GM23248 (cell line): ENCODE results near the gene RSPH1. TPM values are rescaled to one million over a fixed set of nuclear protein-coding genes. Genes with fewer than 3 reads are reported as not detected.

Experiments
- DNase-seq: peaks from one replicate; pipeline ENCODE4 v3.0.0-alpha.2; 2015
- H2AFZ ChIP-seq: fragments of 200-600 bp; sonication (generic); 2 replicates; pipeline ENCODE4 v1.6.1; 2016; ENCODE audit warnings: antibody characterized with exemption
- H3F3A ChIP-seq: fragments of 200-600 bp; sonication (generic); 2 replicates; pipeline ENCODE4 v1.6.1; 2016; ENCODE audit warnings: mild to moderate bottlenecking, antibody characterized with exemption, mixed run types; ENCODE audit not compliant: insufficient read depth
- H3K27ac ChIP-seq: fragments of 200-600 bp; sonication (generic); 2 replicates; pipeline ENCODE4 v1.5.1; 2016; ENCODE audit warnings: mild to moderate bottlenecking
- H3K27me3 ChIP-seq: fragments of 200-600 bp; sonication (generic); replicated peaks from 2 replicates; pipeline ENCODE4 v1.6.1; 2016; ENCODE audit warnings: mild to moderate bottlenecking; ENCODE audit not compliant: insufficient read depth
- H3K36me3 ChIP-seq: fragments of 200-600 bp; sonication (generic); 2 replicates; pipeline ENCODE4 v1.6.1; 2016; ENCODE audit warnings: low read depth, mild to moderate bottlenecking
- H3K4me1 ChIP-seq: fragments of 200-600 bp; sonication (generic); 2 replicates; pipeline ENCODE4 v1.6.1; 2016; ENCODE audit warnings: mild to moderate bottlenecking; ENCODE audit not compliant: insufficient read depth
- H3K4me2 ChIP-seq: fragments of 200-600 bp; sonication (generic); one replicate; pipeline ENCODE4 v1.6.1; 2016; ENCODE audit warnings: mild to moderate bottlenecking; ENCODE audit not compliant: unreplicated experiment
- H3K4me3 ChIP-seq: fragments of 200-600 bp; sonication (generic); 2 replicates; pipeline ENCODE4 v1.5.1; 2016; ENCODE audit warnings: mild to moderate bottlenecking
- H3K79me2 ChIP-seq: fragments of 200-600 bp; sonication (generic); 2 replicates; pipeline ENCODE4 v1.6.1; 2016; ENCODE audit warnings: mild to moderate bottlenecking; ENCODE audit not compliant: insufficient read depth
- H3K9ac ChIP-seq: fragments of 200-600 bp; sonication (generic); 2 replicates; pipeline ENCODE4 v1.6.1; 2016; ENCODE audit warnings: mild to moderate bottlenecking
- H3K9me2 ChIP-seq: fragments of 200-600 bp; sonication (generic); 2 replicates; pipeline ENCODE4 v1.6.1; 2016; ENCODE audit warnings: mixed run types, mild to moderate bottlenecking, moderate library complexity; ENCODE audit not compliant: insufficient read depth
- H3K9me3 ChIP-seq: fragments of 200-600 bp; sonication (generic); one replicate; pipeline ENCODE4 v1.6.1; 2017; ENCODE audit warnings: low read depth
- H4K20me1 ChIP-seq: fragments of 200-600 bp; sonication (generic); 2 replicates; pipeline ENCODE4 v1.6.0; 2016; ENCODE audit not compliant: insufficient read depth
- EZH2 ChIP-seq: fragments of 200-600 bp; sonication (generic); IDR thresholded peaks from 2 replicates; pipeline ENCODE4 v1.6.1; 2018; ENCODE audit warnings: antibody characterized with exemption, mild to moderate bottlenecking; ENCODE audit not compliant: insufficient read depth, poor library complexity, severe bottlenecking
- EZH2phosphoT487 ChIP-seq: fragments of 200-600 bp; sonication (generic); IDR thresholded peaks from 2 replicates; pipeline ENCODE4 v1.6.1; 2018; ENCODE audit warnings: antibody characterized with exemption, moderate library complexity, mild to moderate bottlenecking, low read depth; ENCODE audit not compliant: insufficient read depth
- WGBS, 2 experiments: methylation state at CpG; one replicate each; pipeline ENCODE4 v1.1.6; 2015 to 2017; ENCODE audit warnings: low lambda C conversion rate in 2 of 2, low coverage in 1 of 2; ENCODE audit errors: missing lambda C conversion rate in 2 of 2; 5-methylcytosine and 5-hydroxymethylcytosine counted together
- in situ Hi-C: fragments of 300-500 bp; cut with MboI; formaldehyde crosslinking; loops from 2 replicates; pipeline ENCODE4 v1.15.0; 2020
- polyA plus RNA-seq: library from polyadenylated mRNA; unstranded; fragments of >200 nt; fragmentation: Nextera tagmentation; extraction: Ambion mirVana; gene quantifications from 2 replicates; pipeline ENCODE4 v1.2.1, GENCODE V29; 2016
- total RNA-seq: library from RNA; depleted of rRNA; stranded (reverse); fragments of >200 nt; shearing (Covaris generic); gene quantifications from 2 replicates; pipeline ENCODE4 v1.2.3, GENCODE V29; 2014

The RSPH1 gene
- total and polyA plus RNA-seq, 2 experiments from 2014 or later, result 0.32 TPM; not detected in 1

GRCh38 chr21:42426876-42427480 is 69.0 kb downstream of the RSPH1 start:
- WGBS, 2 experiments, result 32 to 46% methylated on average over 10 of the region's 10 CpGs
- no peaks in the 10 kb centered on the region for H3K9me2 ChIP-seq
- in situ Hi-C loops, result no loop called here
- no peak overlapping the region for H3K4me3 ChIP-seq
- no peak for TF ChIP-seq EZH2phosphoT487
- no peak for TF ChIP-seq EZH2
- no peak for DNase-seq
- no peak overlapping the region for H3K9ac ChIP-seq
- H3K79me2 ChIP-seq, result no peaks in the 10 kb centered on the region
- no peak overlapping the region for H3K27ac ChIP-seq
- no peaks in the 10 kb centered on the region for H4K20me1 ChIP-seq
- no peak overlapping the region for H3K4me2 ChIP-seq
- H3K9me3 ChIP-seq, result no peaks in the 10 kb centered on the region
- H3K4me1 ChIP-seq, result no peaks in the 10 kb centered on the region
- H3K36me3 ChIP-seq, result no peaks in the 10 kb centered on the region
- H2AFZ ChIP-seq, result no peak overlapping the region
- H3K27me3 ChIP-seq, result no peaks in the 10 kb centered on the region
- no peaks in the 10 kb centered on the region for H3F3A ChIP-seq

DNA sequence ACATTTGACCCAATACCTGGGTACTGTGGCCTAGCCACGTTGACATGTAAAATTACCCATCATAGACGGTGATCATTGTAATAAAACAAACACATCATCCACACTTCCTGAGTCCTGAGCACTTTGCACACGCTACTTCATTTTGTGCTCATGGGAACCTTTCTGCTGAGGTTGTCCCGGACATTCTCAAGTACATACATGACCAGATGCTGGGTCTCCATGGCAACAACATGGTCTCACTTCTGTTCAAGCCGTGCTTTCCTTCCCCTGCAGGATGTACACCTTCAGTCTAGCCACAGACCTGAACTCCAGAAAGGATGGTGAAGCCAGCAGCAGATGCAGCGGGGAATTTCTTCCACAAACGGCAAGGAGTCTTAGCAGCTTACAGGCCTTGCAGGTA is 69.6 kb downstream of the RSPH1 start:
- Histone ChIP-seq H3K79me2 (no peaks in the 10 kb centered on the region), H3F3A (no peaks in the 10 kb centered on the region), H3K9me3 (no peaks in the 10 kb centered on the region), H3K9me2 (no peaks in the 10 kb centered on the region), H4K20me1 (no peaks in the 10 kb centered on the region), H3K9ac (no peak overlapping the region), H3K4me2 (no peak overlapping the region), H3K27me3 (no peaks in the 10 kb centered on the region), H3K4me1 (no peaks in the 10 kb centered on the region), H2AFZ (no peak overlapping the region), H3K36me3 (no peaks in the 10 kb centered on the region), H3K27ac (no peak overlapping the region), H3K4me3 (no peak overlapping the region)
- DNase-seq, result no peak
- in situ Hi-C loops, result no loop called here
- WGBS, 2 experiments, result 14 to 21% methylated on average over 7 of the region's 7 CpGs
- no peak for TF ChIP-seq EZH2
- no peak for TF ChIP-seq EZH2phosphoT487

DNA sequence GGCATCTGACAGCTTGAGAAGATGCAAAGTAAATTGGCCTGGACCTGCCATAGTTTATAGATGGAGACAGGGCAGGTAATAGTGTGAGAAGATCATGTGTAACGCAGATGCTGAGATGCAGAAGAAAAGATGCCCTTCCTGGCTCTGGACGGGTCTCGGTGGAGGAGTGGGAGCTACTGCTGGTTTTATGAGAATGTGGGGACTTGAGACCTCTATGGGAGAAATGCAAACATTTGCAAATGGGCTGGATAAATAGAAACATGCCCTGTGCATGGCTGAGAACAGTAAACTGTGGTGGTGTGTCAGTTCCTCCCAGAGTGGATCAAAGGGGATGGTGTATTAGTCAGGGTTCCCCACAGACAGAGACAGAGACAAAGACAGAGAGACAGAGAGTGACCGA is 70.4 kb downstream of the RSPH1 start:
- Histone ChIP-seq H3K27me3 (no peaks in the 10 kb centered on the region; the same call in 1 of the 2 replicates), H3K9me3 (no peaks in the 10 kb centered on the region), H3K36me3 (no peaks in the 10 kb centered on the region), H3K4me2 (no peak overlapping the region), H4K20me1 (no peaks in the 10 kb centered on the region), H3F3A (no peaks in the 10 kb centered on the region), H3K4me3 (no peak overlapping the region), H3K9me2 (no peaks in the 10 kb centered on the region), H3K27ac (no peak overlapping the region), H3K9ac (no peak overlapping the region), H2AFZ (no peak overlapping the region), H3K79me2 (no peaks in the 10 kb centered on the region), H3K4me1 (no peaks in the 10 kb centered on the region)
- TF ChIP-seq EZH2phosphoT487, result no peak
- no peak for TF ChIP-seq EZH2
- 33 to 35% methylated on average over 4 of the region's 4 CpGs for WGBS, 2 experiments
- in situ Hi-C loops, result no loop called here
- DNase-seq, result no peak

DNA sequence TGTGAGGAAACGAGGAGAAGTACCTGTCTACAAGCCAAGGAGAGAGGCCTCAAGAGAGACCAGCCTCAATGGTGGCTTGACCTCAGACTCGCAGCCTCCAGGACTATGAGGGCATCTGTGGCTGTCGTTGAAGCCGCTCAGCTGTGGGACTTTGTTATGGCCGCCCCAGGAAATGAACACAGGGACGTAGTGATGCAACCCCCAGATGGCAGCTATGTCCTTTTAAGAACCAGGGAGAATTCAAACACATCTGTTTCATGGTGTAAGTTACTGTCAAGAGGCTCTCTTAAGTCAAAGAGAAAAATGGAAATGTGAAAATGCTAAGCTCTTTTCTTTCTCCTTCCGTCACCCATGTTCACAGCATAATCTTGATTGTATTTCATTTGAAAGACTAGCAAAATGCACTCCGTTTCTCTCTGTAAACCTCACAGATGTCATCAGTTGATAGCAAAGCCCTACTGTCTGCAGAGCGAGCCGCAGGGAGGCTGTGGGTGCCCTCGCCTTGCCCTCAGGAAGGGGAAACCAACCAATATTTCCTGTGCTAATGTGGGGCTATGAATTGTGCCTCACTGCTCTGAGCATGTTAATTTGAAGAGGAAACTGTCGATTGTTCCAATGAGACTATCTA is 71.0 kb downstream of the RSPH1 start:
- TF ChIP-seq EZH2phosphoT487, result no peak
- no peak for TF ChIP-seq EZH2

DNA sequence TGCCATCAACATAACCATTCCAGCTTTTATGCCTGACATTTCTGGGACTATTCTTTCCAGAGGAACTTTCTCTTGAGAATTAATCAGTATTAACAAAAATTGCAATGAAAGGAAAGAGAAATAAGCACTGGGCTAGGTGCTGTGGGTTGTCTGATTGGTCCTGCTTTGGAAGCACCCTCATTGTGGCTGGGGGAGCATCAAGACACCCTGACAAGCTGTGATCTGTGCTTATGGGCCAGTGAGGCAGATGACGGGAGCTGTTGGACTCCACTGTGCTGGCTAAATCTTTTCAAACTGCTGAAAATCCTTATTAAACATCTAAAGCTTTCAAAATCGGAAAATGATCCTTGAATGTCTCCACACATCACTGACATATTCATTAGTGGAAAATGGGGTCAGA is 72.3 kb downstream of the RSPH1 start:
- H2AFZ ChIP-seq, result no peak overlapping the region
- no peak overlapping the region for H3K9ac ChIP-seq
- H4K20me1 ChIP-seq, result no peaks in the 10 kb centered on the region
- WGBS, 2 experiments, result 22 to 24% methylated on average over 2 of the region's 2 CpGs
- H3K4me3 ChIP-seq, result no peak overlapping the region
- in situ Hi-C loops, result no loop called here
- TF ChIP-seq EZH2, result no peak
- TF ChIP-seq EZH2phosphoT487, result no peak
- no peaks in the 10 kb centered on the region for H3F3A ChIP-seq
- no peaks in the 10 kb centered on the region for H3K36me3 ChIP-seq
- no peak for DNase-seq
- no peaks in the 10 kb centered on the region for H3K9me3 ChIP-seq
- peaks cover 3% of the 10 kb centered on the region; the same call in 1 of the 2 replicates for H3K27me3 ChIP-seq
- H3K27ac ChIP-seq, result no peak overlapping the region
- H3K4me2 ChIP-seq, result no peak overlapping the region
- H3K79me2 ChIP-seq, result no peaks in the 10 kb centered on the region
- no peaks in the 10 kb centered on the region for H3K9me2 ChIP-seq
- H3K4me1 ChIP-seq, result no peaks in the 10 kb centered on the region

More for the DNA sequence above, 71.0 kb downstream of the RSPH1 start:
- H2AFZ ChIP-seq, result no peak overlapping the region
- H3K27me3 ChIP-seq, result no peaks in the 10 kb centered on the region; the same call in 1 of the 2 replicates
- no peaks in the 10 kb centered on the region for H3F3A ChIP-seq
- no peaks in the 10 kb centered on the region for H3K79me2 ChIP-seq
- H3K4me1 ChIP-seq, result no peaks in the 10 kb centered on the region
- no peak overlapping the region for H3K9ac ChIP-seq
- H3K9me3 ChIP-seq, result no peaks in the 10 kb centered on the region
- no peak overlapping the region for H3K4me3 ChIP-seq
- no peak for DNase-seq
- no peak overlapping the region for H3K4me2 ChIP-seq
- in situ Hi-C loops, result no loop called here
- no peak overlapping the region for H3K27ac ChIP-seq
- no peaks in the 10 kb centered on the region for H3K36me3 ChIP-seq
- H4K20me1 ChIP-seq, result no peaks in the 10 kb centered on the region
- no peaks in the 10 kb centered on the region for H3K9me2 ChIP-seq
- 22 to 35% methylated on average over 12 of the region's 12 CpGs for WGBS, 2 experiments
